ENCODE data around the gene RAB33B. TPM values are rescaled to one million over a fixed set of nuclear protein-coding genes. Genes with fewer than 3 reads are reported as not detected.

Gene RAB33B
- total RNA-seq, 2 experiments from 2014 or later: 6.7 TPM

DNA sequence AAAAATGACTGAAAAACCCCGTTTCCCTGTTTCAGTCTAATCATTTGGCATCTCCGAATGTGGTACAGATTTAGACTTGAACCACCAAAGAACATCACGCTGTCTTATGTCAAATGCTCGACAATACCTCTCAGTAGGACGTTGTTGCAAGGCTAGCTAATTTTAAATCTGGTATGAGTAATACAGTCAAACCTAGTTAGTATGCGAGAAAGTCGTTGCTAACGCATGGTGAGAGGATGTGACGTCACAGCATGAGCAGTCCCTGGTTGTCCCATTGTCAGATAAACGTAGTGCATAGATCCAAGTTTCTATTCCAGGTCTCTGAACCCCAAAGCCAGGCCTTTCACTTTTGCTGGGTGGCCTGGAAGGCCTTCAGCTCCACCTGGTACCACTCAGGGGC, 57.4 kb downstream of the RAB33B start:
- no peak overlapping the region for H3K27ac Mint-ChIP-seq
- no peaks in the 10 kb centered on the region for H3K9me3 Mint-ChIP-seq (ENCODE audit: insufficient read depth)
- ATAC-seq (no peak), DNase-seq (no peak)
- no peaks in the 10 kb centered on the region for H3K4me1 Mint-ChIP-seq (ENCODE audit: low read depth)
- POLR2A ChIA-PET: no interaction called here
- no peaks in the 10 kb centered on the region for H3K27me3 Mint-ChIP-seq (ENCODE audit: low read depth)
- CTCF ChIA-PET: interaction anchor here (1.1 kb wide), 1 partner anchor 9 kb away, joined by 4 read pairs; no protein-coding TSS in a partner anchor
- no peak overlapping the region for H3K4me3 Mint-ChIP-seq
- peaks cover 20% of the 10 kb centered on the region for H3K36me3 Mint-ChIP-seq (ENCODE audit: low read depth)

DNA sequence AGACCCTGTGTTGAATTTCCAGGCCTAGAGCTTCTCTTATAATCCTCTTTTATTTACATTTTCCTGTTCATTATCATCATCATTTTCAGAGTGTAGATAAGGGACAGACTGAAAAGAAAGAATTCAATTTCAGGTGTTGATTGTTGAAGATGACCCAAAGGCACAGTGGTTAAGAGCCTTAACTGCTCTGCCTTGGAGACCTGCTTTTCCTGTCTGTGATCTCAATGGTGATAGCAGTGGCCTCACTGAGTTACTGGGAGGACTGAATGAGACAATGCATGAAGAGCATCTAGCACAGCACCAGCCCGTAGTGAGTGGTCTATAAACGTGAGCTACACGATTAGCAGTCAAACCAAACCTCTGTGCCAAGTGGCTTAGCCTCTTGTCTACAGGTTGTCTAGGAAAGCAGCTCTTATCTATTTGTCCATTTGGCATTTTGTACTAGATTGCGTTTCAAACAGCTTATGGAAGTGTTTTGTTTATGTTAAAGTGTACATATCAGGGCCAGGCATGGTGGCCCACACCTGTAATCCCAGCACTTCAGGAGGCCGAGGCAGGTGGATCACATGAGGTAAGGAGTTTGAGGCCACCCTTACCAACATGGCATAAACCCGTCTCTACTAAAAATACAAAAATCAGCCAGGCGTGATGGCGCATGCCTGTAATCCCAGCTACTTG, 60.6 kb downstream of the RAB33B start:
- DNase-seq (no peak), ATAC-seq (no peak)
- Mint-ChIP-seq H3K36me3 (ENCODE audit: low read depth) (peaks cover 32% of the 10 kb centered on the region), H3K27ac (no peak overlapping the region), H3K9me3 (ENCODE audit: insufficient read depth) (no peaks in the 10 kb centered on the region), H3K27me3 (ENCODE audit: low read depth) (no peaks in the 10 kb centered on the region), H3K4me3 (no peak overlapping the region), H3K4me1 (ENCODE audit: low read depth) (no peaks in the 10 kb centered on the region)
- ChIA-PET CTCF (interaction anchor here (0.9 to 2.3 kb wide), 2 partner anchors 15 to 17 kb away, joined by 3 to 12 read pairs; no protein-coding TSS in a partner anchor), POLR2A (interaction anchor here (1.3 kb wide), 1 partner anchor 12 kb away, joined by 4 read pairs; no protein-coding TSS in a partner anchor)

DNA sequence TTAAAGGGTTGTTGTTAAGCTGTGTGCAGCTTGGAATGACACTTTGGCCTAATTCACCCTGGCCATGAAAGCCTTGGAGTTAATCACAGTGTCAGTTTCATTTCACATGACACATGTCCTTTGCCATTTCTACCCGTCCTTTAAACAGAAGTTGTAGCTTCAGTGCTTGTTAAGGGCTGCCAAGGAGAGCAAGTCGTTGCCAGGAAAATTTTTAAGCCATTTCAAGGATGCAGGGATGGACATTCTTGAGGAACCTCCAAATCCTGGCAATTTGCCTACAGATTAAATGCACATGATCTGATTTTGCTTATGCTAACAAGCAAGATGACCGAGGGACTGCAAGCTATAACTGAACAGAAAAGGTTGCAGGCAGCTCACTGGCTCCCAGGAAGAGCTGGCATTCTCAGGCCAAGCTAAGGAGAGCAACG, 61.6 kb downstream of the RAB33B start:
- H3K4me1 Mint-ChIP-seq (ENCODE audit: low read depth): no peaks in the 10 kb centered on the region
- no peaks in the 10 kb centered on the region for H3K9me3 Mint-ChIP-seq (ENCODE audit: insufficient read depth)
- DNase-seq (no peak), ATAC-seq (no peak)
- peaks cover 35% of the 10 kb centered on the region for H3K36me3 Mint-ChIP-seq (ENCODE audit: low read depth)
- H3K27ac Mint-ChIP-seq: no peak overlapping the region
- CTCF ChIA-PET: interaction anchor here (2.3 kb wide), 1 partner anchor 14 kb away, joined by 12 read pairs; no protein-coding TSS in a partner anchor
- POLR2A ChIA-PET: interaction anchor here (1.3 kb wide), 1 partner anchor 11 kb away, joined by 4 read pairs; no protein-coding TSS in a partner anchor
- no peak overlapping the region for H3K4me3 Mint-ChIP-seq
- H3K27me3 Mint-ChIP-seq (ENCODE audit: low read depth): no peaks in the 10 kb centered on the region

DNA sequence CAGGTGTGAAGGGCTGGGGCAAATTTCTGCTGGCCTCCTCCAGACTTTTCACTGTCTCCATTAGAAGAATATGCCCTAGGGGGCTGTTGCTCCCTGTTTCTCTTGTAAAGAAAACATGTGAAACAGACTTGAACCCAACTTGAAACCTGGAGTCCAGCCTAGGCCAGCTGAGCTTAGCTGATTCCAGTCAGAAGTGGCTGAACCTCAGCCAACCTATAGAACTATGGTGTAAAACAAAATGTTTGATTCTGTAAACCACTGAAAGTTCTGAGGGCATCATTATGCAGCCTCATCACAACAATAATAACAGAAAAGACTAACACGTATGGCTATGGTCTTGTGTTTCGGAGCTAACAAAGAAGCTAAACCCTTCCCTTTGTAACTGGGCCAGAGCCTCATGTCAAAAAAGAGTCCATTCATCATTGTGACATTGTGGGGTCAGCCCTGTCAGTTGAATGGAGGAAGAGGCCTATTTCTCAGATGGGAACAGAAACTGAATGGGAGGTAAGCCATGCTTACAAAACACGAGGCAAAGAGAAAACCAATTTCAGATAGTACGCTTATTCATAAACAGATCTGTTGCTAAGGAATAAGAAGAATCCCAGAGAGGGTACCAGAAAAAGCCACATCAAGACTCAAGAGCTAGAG, 68.0 kb downstream of the RAB33B start:
- no peak overlapping the region for H3K4me3 Mint-ChIP-seq
- peaks cover 24% of the 10 kb centered on the region for H3K36me3 Mint-ChIP-seq (ENCODE audit: low read depth)

DNA sequence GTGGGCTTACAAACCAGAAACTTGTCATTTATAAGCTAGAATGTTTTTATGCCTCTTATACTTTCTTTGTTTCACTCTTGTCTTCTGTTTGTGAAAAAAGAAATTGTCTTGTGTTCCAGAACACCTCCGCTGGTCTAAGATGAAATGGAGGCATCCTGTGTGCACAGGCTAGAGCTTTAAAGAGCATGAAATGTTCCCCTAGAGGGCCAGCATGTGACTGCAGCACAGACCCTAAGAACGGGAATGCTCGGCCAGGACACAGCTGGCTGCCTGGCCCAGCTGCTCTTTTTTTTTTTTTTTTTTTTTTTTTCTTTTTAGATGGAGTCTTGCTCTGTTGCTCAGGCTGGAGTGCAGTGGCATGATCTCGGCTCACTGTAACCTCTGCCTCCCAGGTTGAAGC, 68.5 kb downstream of the RAB33B start:
- Mint-ChIP-seq H3K36me3 (ENCODE audit: low read depth) (peaks cover 23% of the 10 kb centered on the region), H3K4me3 (no peak overlapping the region), H3K4me1 (ENCODE audit: low read depth) (peaks cover 17% of the 10 kb centered on the region), H3K9me3 (ENCODE audit: insufficient read depth) (no peaks in the 10 kb centered on the region), H3K27ac (no peak overlapping the region), H3K27me3 (ENCODE audit: low read depth) (no peaks in the 10 kb centered on the region)
- ATAC-seq: no peak
- POLR2A ChIA-PET: interaction anchor here (0.6 kb wide), 1 partner anchor 443 kb away, joined by 3 read pairs; no protein-coding TSS in a partner anchor
- no peak for DNase-seq
- CTCF ChIA-PET: interaction anchor here (0.7 to 1.6 kb wide), 3 partner anchors 9 to 256 kb away, joined by 3 to 4 read pairs (median 3); no protein-coding TSS in a partner anchor

More for the DNA sequence above, 68.0 kb downstream of the RAB33B start:
- H3K4me1 Mint-ChIP-seq (ENCODE audit: low read depth): peaks cover 17% of the 10 kb centered on the region
- H3K27ac Mint-ChIP-seq: no peak overlapping the region
- POLR2A ChIA-PET: interaction anchor here (0.6 kb wide), 1 partner anchor 443 kb away, joined by 3 read pairs; no protein-coding TSS in a partner anchor
- no peak for DNase-seq
- ATAC-seq: no peak
- H3K9me3 Mint-ChIP-seq (ENCODE audit: insufficient read depth): no peaks in the 10 kb centered on the region
- no peaks in the 10 kb centered on the region for H3K27me3 Mint-ChIP-seq (ENCODE audit: low read depth)
- CTCF ChIA-PET: interaction anchor here (0.7 to 1.6 kb wide), 3 partner anchors 10 to 255 kb away, joined by 3 to 4 read pairs (median 3); no protein-coding TSS in a partner anchor

- Mint-ChIP-seq H3K27ac (no peak overlapping the region), H3K4me1 (ENCODE audit: low read depth) (peaks cover 17% of the 10 kb centered on the region), H3K9me3 (ENCODE audit: insufficient read depth) (no peaks in the 10 kb centered on the region), H3K4me3 (no peak overlapping the region), H3K36me3 (ENCODE audit: low read depth) (peaks cover 23% of the 10 kb centered on the region), H3K27me3 (ENCODE audit: low read depth) (no peaks in the 10 kb centered on the region)
- ATAC-seq (no peak), DNase-seq (no peak)
- CTCF ChIA-PET: interaction anchor here (1.5 to 1.6 kb wide), 2 partner anchors 9 to 27 kb away, joined by 3 to 4 read pairs; no protein-coding TSS in a partner anchor
- POLR2A ChIA-PET: no interaction called here
Measured at GRCh38 chr4:139523076-139523475, 69.2 kb downstream of the RAB33B start.

DNA sequence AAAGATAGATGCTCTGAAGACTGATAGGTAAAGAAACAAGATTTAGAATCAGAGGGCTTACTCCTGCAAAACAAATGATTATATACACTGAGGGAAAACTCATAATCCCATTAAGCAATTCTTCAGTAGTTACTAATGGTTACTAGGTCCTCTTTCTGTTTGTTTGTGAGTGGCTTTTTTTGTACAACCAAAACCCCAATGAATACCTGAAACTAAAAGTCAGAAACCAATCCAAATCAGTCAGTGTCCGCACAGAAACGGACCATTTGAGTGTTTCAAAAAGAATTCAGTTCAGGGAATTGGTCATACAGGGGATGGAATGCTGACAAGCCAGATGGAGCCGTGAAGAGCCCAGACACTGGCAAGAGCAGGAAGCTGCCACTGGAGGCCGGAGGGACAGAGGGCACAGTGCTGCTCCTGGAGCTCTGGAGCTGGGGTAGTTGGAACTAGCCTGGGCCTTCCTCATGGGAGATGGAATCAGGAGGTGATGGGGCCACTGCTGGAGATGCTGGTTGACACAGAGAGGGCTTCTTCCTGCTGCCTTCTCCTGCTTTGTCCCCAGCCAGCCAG, 70.2 kb downstream of the RAB33B start:
- no peak overlapping the region for H3K27ac Mint-ChIP-seq
- no peaks in the 10 kb centered on the region for H3K9me3 Mint-ChIP-seq (ENCODE audit: insufficient read depth)
- no peaks in the 10 kb centered on the region for H3K27me3 Mint-ChIP-seq (ENCODE audit: low read depth)
- H3K36me3 Mint-ChIP-seq (ENCODE audit: low read depth): peaks cover 19% of the 10 kb centered on the region
- ATAC-seq (no peak), DNase-seq (no peak)
- peaks cover 27% of the 10 kb centered on the region for H3K4me1 Mint-ChIP-seq (ENCODE audit: low read depth)
- CTCF ChIA-PET: no interaction called here
- POLR2A ChIA-PET: no interaction called here
- no peak overlapping the region for H3K4me3 Mint-ChIP-seq

- Mint-ChIP-seq H3K4me1 (ENCODE audit: low read depth) (peaks cover 28% of the 10 kb centered on the region), H3K4me3 (no peak overlapping the region), H3K9me3 (ENCODE audit: insufficient read depth) (no peaks in the 10 kb centered on the region), H3K27me3 (ENCODE audit: low read depth) (no peaks in the 10 kb centered on the region), H3K27ac (no peak overlapping the region), H3K36me3 (ENCODE audit: low read depth) (peaks cover 16% of the 10 kb centered on the region)
- DNase-seq (no peak), ATAC-seq (no peak)
- POLR2A ChIA-PET: no interaction called here
- CTCF ChIA-PET: interaction anchor here (1.9 kb wide), 1 partner anchor 28 kb away, joined by 4 read pairs; no protein-coding TSS in a partner anchor
Measured at GRCh38 chr4:139525414-139525813, 71.5 kb downstream of the RAB33B start.

Other genes starting within 250 kb of the RAB33B start
- gene MGARP, start 173.9 kb upstream of the RAB33B start, total RNA-seq: under 1 TPM in 1 of 2 experiments, not detected in 1; 0.26 TPM
- gene NAA15, start 152.6 kb upstream of the RAB33B start, total RNA-seq: 10 to 100 TPM; 61.2 to 66.2 TPM
- gene NDUFC1, start 151.6 kb upstream of the RAB33B start, total RNA-seq: 10 to 100 TPM; 48.0 to 49.7 TPM
- 1 to 10 TPM; 7.2 to 7.4 TPM for gene SETD7, start 102.1 kb downstream of the RAB33B start, total RNA-seq
- 10 to 100 TPM; 12.8 to 13.4 TPM for gene MGST2, start 211.7 kb downstream of the RAB33B start, total RNA-seq